Esophagus squamous epithelium (tissue), 5 donors: ENCODE data around the gene MYOG. TPM values are rescaled to one million over a fixed set of nuclear protein-coding genes. Genes with fewer than 3 reads are reported as not detected.

Source experiments
- DNase-seq: peaks from one replicate; lab custom pipeline; 2025; lab: John Stamatoyannopoulos, UW
- H3K27ac ChIP-seq, 4 donors: fragments of 200-600 bp; sonication (generic); one replicate each; pipeline ENCODE4 v1.5.1; 2016 to 2019; ENCODE audit warnings: mild to moderate bottlenecking in 1 of 4
- H3K27me3 ChIP-seq, 4 donors: fragments of 200-600 bp; sonication (generic); 1 replicate in 3 of 4; 2 replicates in 1 of 4; pipeline versions ENCODE4 v1.5.1 to v1.6.0; 2017 to 2021; ENCODE audit warnings: antibody characterized with exemption in 1 of 4
- H3K36me3 ChIP-seq, 3 donors: fragments of 200-600 bp; sonication (generic); one replicate each; pipeline ENCODE4 v1.5.1; 2016 to 2019
- H3K4me1 ChIP-seq, 3 donors: fragments of 200-600 bp; sonication (generic); one replicate each; pipeline ENCODE4 v1.5.1; 2017 to 2019
- H3K4me3 ChIP-seq, 4 donors: fragments of 200-600 bp; sonication (generic); 1 replicate in 3 of 4; 2 replicates in 1 of 4; pipeline ENCODE4 v1.5.1; 2016 to 2019; ENCODE audit warnings: mild to moderate bottlenecking in 2 of 4, moderate library complexity in 1 of 4
- H3K9me3 ChIP-seq, 3 donors: fragments of 200-600 bp; sonication (generic); one replicate each; pipeline ENCODE4 v1.5.1; 2016 to 2019
- POLR2A ChIP-seq, 4 donors: fragments of 450-650 bp; IDR thresholded peaks; one replicate each; pipeline ENCODE4 v1.6.1; 2017; ENCODE audit warnings: antibody characterized with exemption in 4 of 4, mild to moderate bottlenecking in 4 of 4, moderate library complexity in 3 of 4
- WGBS, 2 donors: methylation state at CpG; one replicate each; pipeline ENCODE4 v1.1.5; 2018; 5-methylcytosine and 5-hydroxymethylcytosine counted together
- intact Hi-C: fragments of 100-400 bp; cut with DNase I; formaldehyde crosslinking; loops from one replicate; pipeline ENCODE4 v1.15.0; 2022
- total RNA-seq, 4 donors: library from RNA; depleted of rRNA; stranded (reverse); fragments of >200 nt; gene quantifications; one replicate each; pipeline ENCODE4 v1.1.0, GENCODE V29; 2016
- TF ChIP-seq, protein P1 (sequence below), 6 experiments: fragments of 450-650 bp in 4 of 6; fragments of 200-600 bp in 2 of 6; sonication (generic) in 2 of 6; IDR thresholded peaks; one replicate each; pipeline ENCODE4 v1.5.1; 2016 to 2019; ENCODE audit warnings: antibody characterized with exemption in 6 of 6, mild to moderate bottlenecking in 4 of 6, moderate library complexity in 4 of 6
- donor health status: DM: yes; HTN: yes; CAD: no.

MYOG gene
- total RNA-seq, 4 donors from 2014 or later = not detected

DNA sequence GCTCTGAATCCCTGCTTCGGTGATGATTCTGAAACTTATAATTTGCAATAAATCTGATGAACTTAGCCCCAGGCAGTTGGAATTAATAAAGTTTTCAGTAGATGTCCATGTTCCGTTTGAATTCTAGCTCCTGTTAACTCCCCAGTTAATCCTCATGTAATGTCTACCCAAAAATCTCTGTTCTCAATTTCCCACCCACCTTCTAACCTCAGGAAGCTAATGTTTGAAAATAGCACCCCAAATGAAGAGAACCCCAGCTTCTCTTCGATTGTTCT, 3.6 kb downstream of the MYOG start:
- TF ChIP-seq, protein P1, sequence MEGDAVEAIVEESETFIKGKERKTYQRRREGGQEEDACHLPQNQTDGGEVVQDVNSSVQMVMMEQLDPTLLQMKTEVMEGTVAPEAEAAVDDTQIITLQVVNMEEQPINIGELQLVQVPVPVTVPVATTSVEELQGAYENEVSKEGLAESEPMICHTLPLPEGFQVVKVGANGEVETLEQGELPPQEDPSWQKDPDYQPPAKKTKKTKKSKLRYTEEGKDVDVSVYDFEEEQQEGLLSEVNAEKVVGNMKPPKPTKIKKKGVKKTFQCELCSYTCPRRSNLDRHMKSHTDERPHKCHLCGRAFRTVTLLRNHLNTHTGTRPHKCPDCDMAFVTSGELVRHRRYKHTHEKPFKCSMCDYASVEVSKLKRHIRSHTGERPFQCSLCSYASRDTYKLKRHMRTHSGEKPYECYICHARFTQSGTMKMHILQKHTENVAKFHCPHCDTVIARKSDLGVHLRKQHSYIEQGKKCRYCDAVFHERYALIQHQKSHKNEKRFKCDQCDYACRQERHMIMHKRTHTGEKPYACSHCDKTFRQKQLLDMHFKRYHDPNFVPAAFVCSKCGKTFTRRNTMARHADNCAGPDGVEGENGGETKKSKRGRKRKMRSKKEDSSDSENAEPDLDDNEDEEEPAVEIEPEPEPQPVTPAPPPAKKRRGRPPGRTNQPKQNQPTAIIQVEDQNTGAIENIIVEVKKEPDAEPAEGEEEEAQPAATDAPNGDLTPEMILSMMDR (IDR thresholded peaks at IDR 0.05) = no peak
- no peak for TF ChIP-seq POLR2A (IDR thresholded peaks at IDR 0.05)
- Histone ChIP-seq H3K4me3 (no peak overlapping the region), H3K9me3 (no peaks in the 10 kb centered on the region), H3K36me3 (no peaks in the 10 kb centered on the region), H3K4me1 (no peaks in the 10 kb centered on the region), H3K27me3 (peaks cover 0 to 55% (median 0%) of the 10 kb centered on the region in 4 donors), H3K27ac (no peak overlapping the region)
- DNase-seq = no peak
- intact Hi-C loops = no loop called here
- WGBS, 2 donors = 51 to 54% methylated on average over 3 of the region's 3 CpGs

- H3K36me3 ChIP-seq = no peaks in the 10 kb centered on the region
- DNase-seq = no peak
- intact Hi-C loops = no loop called here
- H3K4me3 ChIP-seq = no peak overlapping the region
- H3K4me1 ChIP-seq = no peaks in the 10 kb centered on the region
- TF ChIP-seq, protein P1 (IDR thresholded peaks at IDR 0.05) = no peak
- no peak for TF ChIP-seq POLR2A (IDR thresholded peaks at IDR 0.05)
- H3K27me3 ChIP-seq = peaks cover 0 to 60% (median 0%) of the 10 kb centered on the region in 4 donors
- no peak overlapping the region for H3K27ac ChIP-seq
- H3K9me3 ChIP-seq = no peaks in the 10 kb centered on the region
- 46 to 65% methylated on average over 7 to 9 of the region's 9 CpGs for WGBS, 2 donors
Observed at GRCh38 chr1:203081465-203082230, 4.2 kb downstream of the MYOG start.

DNA sequence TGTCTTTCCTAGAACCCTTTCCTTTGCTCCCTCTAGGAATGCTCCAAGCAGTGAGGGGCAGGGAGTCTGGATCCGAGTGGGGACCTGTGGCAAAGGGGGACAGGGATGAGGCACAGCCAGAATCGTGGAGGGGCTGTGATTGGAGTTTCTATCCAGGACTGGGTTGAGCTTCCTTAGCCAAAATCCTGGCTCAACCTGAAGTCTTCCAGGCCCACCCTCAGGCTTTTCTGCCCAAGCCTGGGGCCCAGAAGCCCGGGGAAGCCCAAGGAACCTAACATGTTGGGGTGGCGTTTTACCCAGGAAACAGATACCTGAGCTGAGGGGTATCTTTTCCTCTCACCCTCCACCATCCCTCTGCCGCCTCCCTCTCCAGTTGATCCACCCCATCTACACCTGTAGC, 5.4 kb downstream of the MYOG start:
- TF ChIP-seq POLR2A (IDR thresholded peaks at IDR 0.05) = no peak
- TF ChIP-seq, protein P1 (IDR thresholded peaks at IDR 0.05) = no peak
- H3K9me3 ChIP-seq = no peaks in the 10 kb centered on the region
- peaks cover 0 to 10% (median 6%) of the 10 kb centered on the region in 3 donors for H3K4me1 ChIP-seq
- peaks cover 0 to 72% (median 4%) of the 10 kb centered on the region in 4 donors for H3K27me3 ChIP-seq
- no peak overlapping the region for H3K27ac ChIP-seq
- intact Hi-C loops = no loop called here
- DNase-seq = no peak
- H3K4me3 ChIP-seq = no peak overlapping the region
- H3K36me3 ChIP-seq = no peaks in the 10 kb centered on the region
- 74 to 82% methylated on average over 5 of the region's 5 CpGs for WGBS, 2 donors

- H3K27ac ChIP-seq = no peak overlapping the region
- H3K4me3 ChIP-seq = no peak overlapping the region
- 77 to 89% methylated on average over 3 of the region's 3 CpGs for WGBS, 2 donors
- peaks cover 0 to 92% (median 5%) of the 10 kb centered on the region in 4 donors for H3K27me3 ChIP-seq
- H3K36me3 ChIP-seq = no peaks in the 10 kb centered on the region
- intact Hi-C loops = no loop called here
- peaks cover 0 to 14% (median 7%) of the 10 kb centered on the region in 3 donors for H3K4me1 ChIP-seq
- no peak for TF ChIP-seq POLR2A (IDR thresholded peaks at IDR 0.05)
- TF ChIP-seq, protein P1 (IDR thresholded peaks at IDR 0.05) = no peak
- no peak for DNase-seq
- H3K9me3 ChIP-seq = no peaks in the 10 kb centered on the region
Observed at GRCh38 chr1:203078478-203078877, 7.3 kb downstream of the MYOG start.

DNA sequence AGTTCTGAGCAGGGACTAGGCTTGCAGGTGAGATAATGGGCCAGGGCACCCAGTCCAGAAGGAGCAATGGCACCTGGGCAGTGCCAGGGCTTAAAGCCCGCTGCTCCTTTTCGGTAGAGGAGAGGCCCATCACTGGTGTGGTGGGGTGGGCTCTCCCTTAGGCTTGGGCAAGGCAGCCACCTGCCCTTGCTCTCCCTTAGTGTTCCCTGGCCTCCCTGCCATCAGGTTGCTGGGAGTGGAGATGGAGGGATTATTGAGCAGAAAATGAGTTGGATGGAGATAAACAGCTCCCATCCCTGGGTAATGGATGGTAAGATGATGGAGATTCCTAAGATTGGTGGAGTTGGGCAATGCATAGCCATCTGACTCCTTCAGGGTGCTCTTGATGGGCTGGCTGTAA, 7.9 kb downstream of the MYOG start:
- peaks cover 0 to 14% (median 7%) of the 10 kb centered on the region in 3 donors for H3K4me1 ChIP-seq
- H3K27me3 ChIP-seq = peaks cover 0 to 92% (median 5%) of the 10 kb centered on the region in 4 donors
- H3K4me3 ChIP-seq = no peak overlapping the region
- intact Hi-C loops = no loop called here
- H3K36me3 ChIP-seq = no peaks in the 10 kb centered on the region
- H3K27ac ChIP-seq = no peak overlapping the region
- DNase-seq = no peak
- H3K9me3 ChIP-seq = no peaks in the 10 kb centered on the region
- WGBS, 2 donors = 95 to 100% methylated on average over 2 of the region's 2 CpGs
- TF ChIP-seq, protein P1 (IDR thresholded peaks at IDR 0.05) = no peak
- no peak for TF ChIP-seq POLR2A (IDR thresholded peaks at IDR 0.05)
